GM19467 (cell line): Measurements from ENCODE around the gene YES1.
"Not testable (repeated sequence)": the region's sequence is repeated elsewhere in the genome, so short reads cannot be mapped to it uniquely, and the experiment has no call there.

Source experiments
- ATAC-seq: cut with Tn5 transposase; IDR thresholded peaks from one replicate; pipeline ENCODE4 v1.9.1; 2021; ENCODE audit warnings: mild to moderate bottlenecking, moderate library complexity; ENCODE audit not compliant: unreplicated experiment

YES1 gene

DNA sequence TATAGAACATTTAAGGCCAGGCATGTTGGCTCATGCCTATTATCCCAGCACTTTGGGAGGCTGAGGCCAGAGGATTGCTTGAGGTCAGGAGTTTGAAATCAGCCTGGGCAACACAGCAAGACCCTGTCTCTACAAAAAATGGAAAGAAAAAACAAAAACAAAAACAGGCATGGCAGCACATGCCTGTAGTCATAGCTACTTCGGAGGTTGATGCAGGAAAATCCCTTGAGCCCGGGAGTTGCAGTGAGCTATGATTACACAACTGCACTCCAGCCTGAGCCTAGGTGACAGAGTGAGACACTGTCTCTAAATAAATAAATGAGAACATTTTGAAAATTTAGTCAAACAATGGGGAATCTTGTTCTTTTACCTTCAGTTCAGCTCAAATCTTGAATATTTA, 12.1 kb upstream of the YES1 start:
- no peak for ATAC-seq

GRCh38 chr18:820591-821165, 8.6 kb upstream of the YES1 start:
- no peak for ATAC-seq

DNA sequence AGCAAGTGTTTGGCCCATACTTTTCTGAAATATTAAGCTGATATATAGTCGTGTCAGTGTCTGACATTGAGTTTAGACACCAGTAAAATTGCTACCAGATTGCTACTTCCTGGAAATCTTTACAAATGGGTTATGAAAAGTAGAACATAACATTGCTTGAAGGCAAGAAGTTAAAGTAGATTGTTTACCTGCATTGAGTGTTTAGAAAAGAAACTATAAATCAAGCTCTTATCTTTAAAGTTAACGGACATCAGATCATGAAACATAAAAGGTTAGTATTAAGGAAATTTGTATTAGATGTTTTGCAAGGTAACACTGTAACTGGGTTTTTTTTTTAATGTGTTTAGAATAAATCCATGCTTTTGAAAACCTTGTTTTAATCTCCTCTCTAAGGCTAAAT, 4.8 kb upstream of the YES1 start:
- no peak for ATAC-seq

DNA sequence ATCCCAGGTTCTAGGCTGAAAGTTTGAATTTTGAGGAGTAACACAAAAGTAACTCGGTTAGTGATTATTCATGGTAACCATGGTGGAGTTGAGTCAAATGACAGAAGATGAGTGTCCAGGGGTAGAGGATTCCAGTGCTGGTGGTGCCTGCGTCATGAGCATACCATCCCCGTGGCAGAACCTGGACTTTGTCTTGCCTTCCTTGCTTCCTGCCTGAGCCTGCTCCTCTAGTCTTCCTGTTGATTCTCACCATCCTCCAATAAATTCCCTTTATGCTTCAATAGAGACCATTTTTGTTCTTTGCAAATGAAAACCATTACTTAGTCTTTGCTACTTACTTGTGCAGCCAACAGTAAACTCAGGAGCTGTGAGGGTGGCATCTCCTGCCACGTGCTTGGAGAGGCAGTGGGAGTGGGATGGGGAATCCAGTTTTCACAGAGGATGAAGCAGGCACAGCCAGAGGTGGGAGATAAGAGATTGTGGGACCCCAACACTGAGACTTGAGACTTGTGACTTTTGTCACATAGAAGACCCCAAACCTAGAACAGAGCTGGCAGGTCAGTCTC, 4.1 kb upstream of the YES1 start:
- ATAC-seq = no peak

DNA sequence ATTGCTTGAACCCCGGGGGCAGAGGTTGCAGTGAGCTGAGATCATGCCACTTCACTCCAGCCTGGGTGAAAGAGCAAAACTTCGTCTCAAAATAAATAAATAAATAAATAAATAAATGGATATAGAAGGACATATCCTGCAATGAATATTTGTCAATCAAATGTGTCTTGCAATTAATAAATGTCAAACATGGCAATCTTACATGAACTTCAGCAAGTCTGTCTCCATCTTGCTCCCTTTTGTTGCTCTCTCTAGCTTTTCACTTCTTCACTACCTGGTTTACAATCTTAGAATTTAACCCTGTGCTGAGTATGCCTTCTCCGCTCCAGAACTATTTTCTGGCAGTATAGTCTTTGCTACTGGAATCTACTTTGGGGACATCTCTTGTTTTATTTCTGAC, 3.3 kb upstream of the YES1 start:
- no peak for ATAC-seq

- no peak for ATAC-seq
Measured at GRCh38 chr18:814300-815084, 2.5 kb upstream of the YES1 start.

DNA sequence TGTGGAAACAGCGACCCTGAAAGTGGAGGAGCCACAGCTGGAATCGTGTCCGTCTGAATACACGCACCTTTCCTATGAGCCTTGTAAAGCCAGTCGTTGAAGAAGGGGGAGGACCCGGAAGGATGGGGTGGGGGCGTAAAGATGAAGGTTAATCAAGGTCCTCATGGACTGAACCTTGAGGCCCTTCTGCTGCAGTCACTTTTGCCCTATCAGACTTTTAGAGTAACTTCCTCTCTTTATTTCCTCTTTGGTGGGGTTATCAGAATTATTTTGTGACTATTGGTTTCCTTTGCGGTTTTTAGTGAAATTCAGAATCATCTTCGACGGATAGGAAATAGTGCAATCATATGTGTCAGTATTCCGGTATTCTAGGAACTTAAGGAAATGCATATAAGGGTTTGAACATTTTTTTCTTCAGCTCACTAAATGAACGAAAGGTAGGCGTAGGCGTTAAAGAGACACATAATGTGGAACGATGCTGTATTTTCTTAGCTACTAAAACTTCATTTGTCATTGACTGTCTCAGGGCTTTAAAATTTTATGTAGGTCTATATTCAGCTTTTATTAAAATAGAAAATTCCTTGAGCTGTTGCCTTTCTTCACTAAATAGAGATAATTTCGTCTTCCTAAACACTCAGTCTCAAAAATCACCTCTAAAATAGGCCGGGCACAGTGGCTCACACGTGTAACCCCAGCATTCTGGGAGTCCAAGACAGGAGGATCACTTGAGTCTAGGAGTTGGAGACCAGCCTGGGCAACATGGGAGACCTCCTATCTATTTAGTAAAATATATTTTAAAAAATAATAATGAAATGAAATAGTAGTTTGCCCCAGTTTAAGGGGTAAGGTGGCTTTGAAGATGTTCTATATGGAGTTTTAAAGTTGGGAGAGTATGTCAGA, 1.4 kb upstream of the YES1 start:
- ATAC-seq = no peak

DNA sequence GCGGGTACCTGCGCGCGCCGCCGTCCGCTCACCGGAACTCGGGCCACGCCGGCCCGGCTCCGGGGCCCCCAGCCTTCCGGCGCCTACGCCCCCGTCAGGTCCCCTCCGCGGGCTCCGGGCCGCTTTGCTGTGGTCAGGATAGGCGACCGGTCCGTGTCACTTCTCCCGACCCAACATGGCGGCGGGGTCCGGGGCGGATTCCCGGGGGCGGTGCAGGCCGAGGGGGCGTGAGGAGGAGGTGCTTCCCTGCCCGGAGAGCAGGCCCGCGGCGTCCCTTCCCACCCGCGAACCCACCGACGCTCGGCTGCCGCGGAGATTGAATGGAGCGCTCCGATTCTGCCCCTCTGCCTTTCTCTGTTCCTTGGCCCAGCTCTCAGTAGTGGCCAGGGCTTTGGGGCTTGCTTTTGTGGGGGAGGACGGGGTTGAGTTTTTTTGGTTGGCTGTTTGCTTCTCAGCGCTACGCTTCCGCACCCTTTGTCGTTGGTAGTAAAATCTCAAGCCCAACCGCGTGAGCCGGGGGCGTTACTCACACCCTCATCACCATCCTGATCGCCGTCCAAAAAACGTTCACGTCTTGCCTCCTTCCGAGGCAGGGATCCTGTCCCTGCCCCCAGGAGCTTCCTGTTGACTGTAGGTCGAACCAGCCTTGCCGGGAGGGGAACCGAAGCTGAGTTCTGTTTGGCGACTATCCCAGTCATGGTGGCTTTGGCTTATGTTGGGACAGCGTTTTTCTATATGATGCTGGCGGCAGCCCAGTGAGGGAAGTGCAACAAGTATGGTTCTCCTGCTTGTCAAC, 532 bp upstream of the YES1 start:
- peak; percentile 47 for ATAC-seq

DNA sequence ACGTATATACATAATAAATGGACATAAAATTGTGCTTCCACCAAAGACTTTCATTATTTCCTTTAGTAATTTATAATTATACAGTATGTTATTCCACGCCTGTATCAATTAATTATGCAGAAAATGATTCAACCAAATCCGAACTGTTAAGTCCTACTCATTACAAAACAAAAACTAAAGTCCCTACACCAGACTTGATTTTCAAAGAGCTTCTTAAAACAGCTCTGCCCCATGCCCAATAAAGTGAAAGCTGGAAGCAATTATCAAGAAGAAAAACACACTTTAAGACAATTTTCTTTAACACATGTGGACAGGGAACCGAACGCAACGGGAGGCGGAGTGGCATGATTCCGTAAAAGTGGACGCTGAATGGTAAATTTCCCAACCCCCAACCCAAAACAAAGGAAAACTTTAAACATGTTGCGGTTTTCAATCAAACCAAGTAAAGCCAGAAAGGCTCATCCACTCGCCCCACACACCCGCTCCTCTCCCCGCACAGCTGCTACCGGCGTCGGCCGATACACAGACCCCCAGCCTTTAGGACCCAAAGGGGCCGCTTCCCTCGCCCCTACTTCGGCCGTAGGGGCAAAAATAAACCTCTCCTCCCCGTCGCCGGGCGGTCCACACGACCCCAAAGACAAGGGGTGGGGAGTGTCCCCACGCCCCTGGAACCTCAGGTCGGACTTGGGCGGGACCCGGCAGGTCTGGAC, 705 bp downstream of the YES1 start:
- ATAC-seq = peak; percentile 8

GRCh38 chr18:809985-810642, 1.9 kb downstream of the YES1 start:
- ATAC-seq = no peak

DNA sequence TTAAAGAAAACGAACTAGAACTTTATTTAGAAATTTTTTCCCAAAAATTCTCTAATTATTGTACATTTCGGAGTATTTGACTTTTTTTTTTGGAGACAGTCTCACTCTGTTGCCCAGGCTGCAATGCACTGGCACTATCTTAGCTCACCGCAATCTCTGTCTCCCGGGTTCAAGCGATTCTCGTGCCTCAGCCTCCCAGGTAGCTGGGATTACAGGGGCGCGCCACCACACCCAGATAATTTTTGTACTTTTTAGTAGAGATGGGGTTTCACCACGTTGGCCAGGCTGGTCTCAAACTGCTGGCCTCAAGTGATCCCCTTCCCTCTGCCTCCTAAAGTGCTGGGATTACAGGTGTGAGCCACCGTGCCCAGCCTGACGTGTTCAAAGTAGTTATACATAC, 2.8 kb downstream of the YES1 start:
- ATAC-seq = not testable (repeated sequence)

DNA sequence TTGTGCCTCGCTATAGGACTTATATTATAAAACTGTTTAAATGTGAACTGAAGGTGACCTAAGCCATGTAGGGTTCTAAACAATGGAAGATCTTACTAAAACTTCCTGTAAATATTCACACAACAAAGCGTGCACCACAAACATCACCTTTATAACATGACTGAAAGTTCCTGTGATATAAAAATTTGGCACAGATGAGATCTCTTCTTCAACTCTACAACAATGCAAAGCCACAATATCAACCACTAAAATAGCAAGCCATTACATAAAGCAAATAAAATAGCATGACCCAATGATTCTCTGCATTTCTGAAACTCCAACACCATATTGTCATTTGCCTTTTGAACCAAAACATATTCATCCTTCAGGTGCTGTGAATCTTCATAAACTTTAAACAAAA, 3.5 kb downstream of the YES1 start:
- no peak for ATAC-seq

DNA sequence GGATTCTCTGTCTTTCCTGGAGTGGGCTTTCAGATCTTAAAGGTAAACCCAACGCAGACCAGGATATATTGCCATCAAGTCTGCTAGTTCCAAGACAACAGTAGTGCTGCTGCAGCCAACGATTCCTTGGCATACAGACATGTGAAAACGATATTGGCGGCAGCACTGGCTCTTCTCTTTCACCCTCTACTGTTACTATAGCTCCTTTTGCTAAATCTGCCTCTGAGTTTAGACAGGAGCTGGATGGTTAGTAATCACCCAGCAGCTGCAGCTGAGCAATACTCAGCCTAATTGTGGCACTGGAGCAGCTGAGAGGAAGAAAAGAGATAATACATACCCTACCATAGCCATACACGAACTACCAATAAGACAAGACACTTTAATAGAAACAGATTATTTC, 4.0 kb downstream of the YES1 start:
- no peak for ATAC-seq

DNA sequence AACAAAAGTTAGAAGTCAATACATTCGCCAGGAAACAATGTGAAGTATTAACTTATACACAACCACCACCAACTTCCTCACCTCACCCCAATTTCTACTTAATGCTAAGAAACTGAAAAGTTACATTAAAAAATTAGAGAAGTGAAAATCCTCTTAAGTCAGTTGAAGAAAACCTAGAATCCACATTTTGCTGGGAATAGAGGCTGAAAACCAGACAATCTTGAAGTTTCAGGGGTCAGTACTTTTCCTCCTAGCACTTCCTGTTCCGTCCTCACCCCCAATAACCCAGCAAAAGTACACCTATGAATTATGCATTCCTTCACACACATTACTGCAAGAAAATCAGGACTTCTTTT, 6.3 kb downstream of the YES1 start:
- ATAC-seq = peak; percentile 19

DNA sequence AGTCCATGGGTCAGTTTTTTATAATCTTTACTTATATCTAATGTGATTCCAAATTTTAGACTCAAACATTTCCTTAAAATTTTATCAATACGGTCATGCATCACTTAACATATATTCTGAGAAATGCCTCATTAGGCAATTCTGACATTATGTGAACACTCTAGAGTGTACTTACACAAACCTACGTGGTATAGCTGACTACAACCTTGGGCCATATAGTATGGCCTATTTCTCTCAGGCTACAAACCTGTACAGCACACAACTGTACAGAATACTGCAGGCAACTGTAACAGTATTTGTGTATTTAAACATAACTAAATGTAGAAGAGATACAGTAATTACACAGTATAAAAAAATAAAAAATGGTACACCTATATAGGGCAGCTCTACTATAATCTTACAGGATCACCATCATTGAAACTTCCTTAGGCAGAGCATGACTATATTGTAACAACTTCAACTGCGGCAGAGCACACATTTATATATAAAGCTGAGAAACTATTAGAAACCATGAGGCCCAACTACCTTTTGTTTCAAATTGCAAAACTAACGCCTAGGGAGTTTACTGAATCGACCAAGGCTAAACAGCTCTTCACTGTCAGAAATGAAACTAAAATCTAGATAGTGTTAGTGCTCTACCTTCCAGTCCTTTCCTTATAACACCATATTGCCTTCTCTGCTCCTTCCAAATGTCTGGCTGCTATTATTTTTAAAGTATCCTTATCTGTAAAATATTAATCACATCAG, 6.9 kb downstream of the YES1 start:
- ATAC-seq = peak; percentile 42

GRCh38 chr18:801137-801536, 10.9 kb downstream of the YES1 start:
- ATAC-seq = no peak

DNA sequence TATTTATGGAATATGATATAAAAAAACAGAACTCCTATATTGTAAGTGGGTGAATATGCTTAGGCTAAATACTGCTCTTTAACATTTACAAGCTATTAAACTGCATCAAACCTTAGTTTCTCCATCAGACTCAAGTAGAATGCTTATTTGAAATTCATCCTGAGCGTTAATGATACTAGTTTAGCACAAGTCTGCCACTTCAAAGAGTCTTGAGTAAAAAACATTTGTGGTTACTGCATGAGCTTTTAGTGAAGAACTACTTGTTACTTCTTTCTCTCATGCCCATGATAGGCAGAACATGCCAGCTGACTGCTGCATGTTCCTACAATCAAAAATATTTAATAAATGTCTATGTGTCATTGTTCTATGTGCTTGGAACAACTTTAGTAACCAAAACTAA, 12.1 kb downstream of the YES1 start:
- no peak for ATAC-seq

- not testable (repeated sequence) for ATAC-seq
Measured at GRCh38 chr18:795383-795782, 16.7 kb downstream of the YES1 start.

DNA sequence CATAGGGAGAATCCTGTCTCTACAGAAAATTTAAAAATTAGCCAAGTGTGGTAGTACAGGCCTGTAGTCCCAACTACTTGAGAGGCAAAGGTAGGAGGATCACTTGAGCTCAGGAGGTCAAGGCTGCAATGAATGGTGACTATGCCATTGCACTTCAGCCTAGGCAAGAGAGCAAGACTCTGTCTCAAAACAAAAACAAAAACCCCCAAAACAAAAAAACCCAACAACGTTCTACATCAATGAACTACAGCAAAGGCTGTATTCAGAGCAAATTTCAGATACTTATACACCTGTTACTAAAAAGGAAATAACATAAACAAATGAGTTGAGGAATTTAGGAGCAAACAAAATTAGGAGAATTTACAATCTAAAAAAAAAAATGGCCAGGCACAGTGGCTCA, 22.6 kb downstream of the YES1 start:
- no peak for ATAC-seq
